IMR-90 (cell line): ENCODE measurements around the gene WNT3. TPM values are rescaled to one million over a fixed set of nuclear protein-coding genes. Genes with fewer than 3 reads are reported as not detected.

Experiments used
- ATAC-seq: fragments of 200-7000 bp; cut with Tn5 transposase; 2 replicates; pipeline ENCODE4 v1.9.1; 2020; ENCODE audit warnings: low read depth, mild to moderate bottlenecking, moderate library complexity
- BruUV-seq: library from RNA; stranded (reverse); fragments of 400-500 nt; replicated peaks from 2 replicates; lab custom pipeline; 2021; lab: Mats Ljungman, UMichigan
- CTCF ChIA-PET: fragments of 300-600 bp; formaldehyde crosslinking; extraction: SDS; loops from one replicate; lab custom pipeline; 2021; ENCODE audit warnings: antibody characterized with exemption; lab: Yijun Ruan, JAX
- POLR2A ChIA-PET: fragments of 300-600 bp; sonication (Branson Sonifier 250); formaldehyde crosslinking; loops from one replicate; lab custom pipeline; 2022; ENCODE audit warnings: antibody characterized with exemption; ENCODE audit not compliant: unreplicated experiment; lab: Charles Lee
- DNase-seq: peaks from one replicate; pipeline ENCODE4 v3.0.0; 2013
- H2AFZ ChIP-seq: replicated peaks from 2 replicates; pipeline ENCODE3; 2013; ENCODE audit warnings: low read length, mild to moderate bottlenecking; ENCODE audit not compliant: poor library complexity
- H2AK5ac ChIP-seq: 2 replicates; pipeline ENCODE4 v1.6.1; 2013; ENCODE audit warnings: low read depth, low read length, inconsistent platforms
- H2AK9ac ChIP-seq: replicated peaks from 2 replicates; pipeline ENCODE3; 2013; ENCODE audit warnings: mild to moderate bottlenecking, low read depth, low read length, moderate library complexity; ENCODE audit not compliant: poor library complexity
- H2BK120ac ChIP-seq: 2 replicates; pipeline ENCODE4 v1.6.1; 2013; ENCODE audit warnings: low read depth, low read length, inconsistent platforms
- H2BK15ac ChIP-seq: 3 replicates; pipeline ENCODE4 v1.6.1; 2013; ENCODE audit warnings: low read depth, low read length, inconsistent platforms
- H2BK20ac ChIP-seq: 2 replicates; pipeline ENCODE4 v1.6.1; 2013; ENCODE audit warnings: low read depth, mild to moderate bottlenecking, inconsistent platforms, low read length, moderate library complexity
- H2BK5ac ChIP-seq: 2 replicates; pipeline ENCODE4 v1.6.1; 2013; ENCODE audit warnings: mild to moderate bottlenecking, low read depth, low read length, inconsistent platforms; ENCODE audit not compliant: poor library complexity, severe bottlenecking
- H3K14ac ChIP-seq: replicated peaks from 2 replicates; pipeline ENCODE4 v1.6.1; 2013; ENCODE audit warnings: low read depth, low read length, inconsistent platforms
- H3K18ac ChIP-seq: 2 replicates; pipeline ENCODE4 v1.6.1; 2013; ENCODE audit warnings: low read depth, low read length, control low read depth
- H3K23ac ChIP-seq: 2 replicates; pipeline ENCODE4 v1.6.1; 2013; ENCODE audit warnings: low read depth, low read length, inconsistent platforms
- H3K27ac ChIP-seq: 2 replicates; pipeline ENCODE4 v1.5.1; 2013; ENCODE audit warnings: mild to moderate bottlenecking, control low read depth, low read length; ENCODE audit not compliant: insufficient read depth
- H3K27me3 ChIP-seq: 2 replicates; pipeline ENCODE4 v1.6.1; 2013; ENCODE audit warnings: low read length; ENCODE audit not compliant: control insufficient read depth, insufficient read depth
- H3K36me3 ChIP-seq: 2 replicates; pipeline ENCODE4 v1.6.1; 2013; ENCODE audit warnings: low read length, mixed read lengths; ENCODE audit not compliant: control insufficient read depth, insufficient read depth
- H3K4ac ChIP-seq: 2 replicates; pipeline ENCODE4 v1.6.1; 2013; ENCODE audit warnings: low read depth, low read length, inconsistent platforms
- H3K4me1 ChIP-seq: 2 replicates; pipeline ENCODE4 v1.6.1; 2013; ENCODE audit warnings: low read length, mixed read lengths; ENCODE audit not compliant: control insufficient read depth, insufficient read depth
- H3K4me2 ChIP-seq: 2 replicates; pipeline ENCODE4 v1.6.1; 2013; ENCODE audit warnings: low read depth, mild to moderate bottlenecking, control low read depth, low read length, moderate library complexity
- H3K4me3 ChIP-seq: 2 replicates; pipeline ENCODE4 v1.5.1; 2013; ENCODE audit warnings: low read depth, mild to moderate bottlenecking, control low read depth, low read length, moderate library complexity; ENCODE audit not compliant: insufficient read depth
- H3K56ac ChIP-seq: 2 replicates; pipeline ENCODE4 v1.6.1; 2013; ENCODE audit warnings: low read length, inconsistent platforms; ENCODE audit not compliant: insufficient read depth; ENCODE audit errors: extremely low read depth
- H3K79me1 ChIP-seq, 2 experiments: 2 replicates each; pipeline ENCODE4 v1.6.1; 2013; ENCODE audit warnings: low read length in 2 of 2, inconsistent platforms in 1 of 2, low read depth in 1 of 2
- H3K9ac ChIP-seq: 2 replicates; pipeline ENCODE4 v1.6.1; 2013; ENCODE audit warnings: low read depth, low read length, control low read depth
- H3K9me1 ChIP-seq: 2 replicates; pipeline ENCODE4 v1.6.1; 2013; ENCODE audit warnings: low read length, inconsistent platforms; ENCODE audit not compliant: insufficient read depth
- H3K9me3 ChIP-seq: 2 replicates; pipeline ENCODE4 v1.6.1; 2013; ENCODE audit warnings: low read length; ENCODE audit not compliant: control insufficient read depth, insufficient read depth
- H4K20me1 ChIP-seq: 2 replicates; pipeline ENCODE4 v1.6.1; 2013; ENCODE audit warnings: low read length, inconsistent platforms; ENCODE audit not compliant: insufficient read depth
- H4K5ac ChIP-seq: 2 replicates; pipeline ENCODE4 v1.6.1; 2013; ENCODE audit warnings: mild to moderate bottlenecking, low read depth, low read length, control low read depth
- H4K8ac ChIP-seq, 2 experiments: 2 replicates each; pipeline ENCODE4 v1.6.1; 2013; ENCODE audit warnings: low read depth in 2 of 2, low read length in 2 of 2, control low read depth in 1 of 2, inconsistent platforms in 1 of 2
- H4K91ac ChIP-seq: 2 replicates; pipeline ENCODE4 v1.6.1; 2013; ENCODE audit warnings: low read depth, low read length, inconsistent platforms; ENCODE audit not compliant: insufficient read depth
- CEBPB ChIP-seq: IDR thresholded peaks from 2 replicates; pipeline ENCODE4 v1.6.1; 2012; ENCODE audit warnings: low read depth, low read length, improper control_type of control experiment
- CHD1 ChIP-seq: IDR thresholded peaks from 2 replicates; pipeline ENCODE4 v1.6.1; 2012; ENCODE audit warnings: low read depth, low read length, improper control_type of control experiment
- CTCF ChIP-seq: conservative IDR thresholded peaks from 2 replicates; pipeline ENCODE4 v1.5.1; 2012; ENCODE audit warnings: mild to moderate bottlenecking, low read depth, low read length, improper control_type of control experiment
- ELK1 ChIP-seq: fragments of 150-350 bp; IDR thresholded peaks from 2 replicates; pipeline ENCODE4 v1.6.1; 2016; ENCODE audit warnings: low read depth, mild to moderate bottlenecking, low read length, moderate library complexity, borderline replicate concordance
- MAFK ChIP-seq: IDR thresholded peaks from 2 replicates; pipeline ENCODE4 v1.6.1; 2012; ENCODE audit warnings: low read depth, low read length, improper control_type of control experiment
- MAZ ChIP-seq: IDR thresholded peaks from 2 replicates; pipeline ENCODE4 v1.6.1; 2012; ENCODE audit warnings: low read depth, mild to moderate bottlenecking, low read length, improper control_type of control experiment, moderate library complexity, borderline replicate concordance
- MXI1 ChIP-seq: IDR thresholded peaks from 2 replicates; pipeline ENCODE4 v1.6.1; 2012; ENCODE audit warnings: low read depth, mild to moderate bottlenecking, low read length, moderate library complexity, borderline replicate concordance
- NFE2L2 ChIP-seq: fragments of 150-350 bp; IDR thresholded peaks from 2 replicates; pipeline ENCODE4 v1.6.1; 2016; ENCODE audit warnings: low read depth, mild to moderate bottlenecking, low read length
- POLR2A ChIP-seq: IDR thresholded peaks from 2 replicates; pipeline ENCODE4 v1.6.1; 2012; ENCODE audit warnings: mild to moderate bottlenecking, low read depth, low read length
- RCOR1 ChIP-seq: IDR thresholded peaks from 2 replicates; pipeline ENCODE4 v1.6.1; 2012; ENCODE audit warnings: mild to moderate bottlenecking, low read length, improper control_type of control experiment; ENCODE audit not compliant: insufficient replicate concordance
- RFX5 ChIP-seq: IDR thresholded peaks from 2 replicates; pipeline ENCODE4 v1.8.0; 2012; ENCODE audit warnings: low read depth, mild to moderate bottlenecking, low read length, moderate library complexity
- SMC3 ChIP-seq: fragments of 150-350 bp; IDR thresholded peaks from 2 replicates; pipeline ENCODE4 v1.6.1; 2016; ENCODE audit warnings: low read depth, mild to moderate bottlenecking, antibody characterized with exemption, low read length, moderate library complexity
- WGBS, 2 experiments: methylation state at CpG; one replicate each; pipeline versions ENCODE4 v1.1.5 to v1.1.7; 2013; ENCODE audit warnings: missing lambda C conversion rate in 2 of 2; ENCODE audit not compliant: insufficient read length in 1 of 2; ENCODE audit errors: extremely low coverage in 2 of 2; 5-methylcytosine and 5-hydroxymethylcytosine counted together
- dilution Hi-C: fragments of 300-500 bp; cut with HindIII; formaldehyde crosslinking; loops from one replicate; pipeline ENCODE4 v1.14.3; 2018; ENCODE audit warnings: low sequenced_read_pairs; ENCODE audit not compliant: unreplicated experiment
- in situ Hi-C: fragments of 300-500 bp; cut with MboI; formaldehyde crosslinking; loops from 3 replicates; pipeline ENCODE4 v1.14.3; 2019; ENCODE audit warnings: low sequenced_read_pairs, inconsistent platforms, mixed read lengths
- intact Hi-C: fragments of 100-400 bp; cut with micrococcal nuclease; formaldehyde crosslinking; loops from 2 replicates; pipeline ENCODE4 v1.10.0; 2022
- polyA plus RNA-seq, 3 experiments: library from polyadenylated mRNA; depleted of rRNA; stranded (reverse); fragments of >200 nt; gene quantifications; 2 replicates each; pipeline ENCODE4 v1.2.3, GENCODE V29; 2012; ENCODE audit warnings: low replicate concordance in 1 of 3
- total RNA-seq: library from RNA; depleted of rRNA; stranded (reverse); fragments of >200 nt; gene quantifications from 2 replicates; pipeline ENCODE4 v1.2.3, GENCODE V29; 2012
- TF ChIP-seq, protein P1 (sequence below): fragments of 150-350 bp; IDR thresholded peaks from 2 replicates; pipeline ENCODE4 v1.6.1; 2017; ENCODE audit warnings: mild to moderate bottlenecking, antibody characterized with exemption, low read length, low read depth

Gene WNT3
- total and polyA plus RNA-seq, 2 of the 4 experiments (the other 2 are of a cell fraction): 0.72 to 1.0 TPM

DNA sequence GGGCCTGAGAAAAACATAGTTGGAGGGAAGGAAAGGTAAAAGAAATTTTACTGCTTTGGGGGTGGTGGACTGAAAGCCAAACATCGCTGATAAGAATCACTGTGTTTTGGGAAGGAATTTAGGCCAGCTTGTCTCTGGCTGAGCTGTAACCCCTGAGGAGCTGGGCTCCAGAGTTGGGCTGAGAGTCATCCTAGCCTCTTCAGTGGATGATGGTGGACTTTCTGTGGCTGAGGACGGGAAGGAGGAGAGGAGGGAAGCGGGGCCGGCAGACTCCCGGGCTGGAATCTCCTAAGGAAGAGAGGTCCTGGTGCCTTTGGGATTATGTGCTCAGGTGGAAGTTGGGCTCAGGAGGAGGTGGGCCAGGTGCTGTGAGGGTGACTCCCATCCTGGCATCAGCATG, 41.5 kb upstream of the WNT3 start (continued):
- TF ChIP-seq, protein P1, sequence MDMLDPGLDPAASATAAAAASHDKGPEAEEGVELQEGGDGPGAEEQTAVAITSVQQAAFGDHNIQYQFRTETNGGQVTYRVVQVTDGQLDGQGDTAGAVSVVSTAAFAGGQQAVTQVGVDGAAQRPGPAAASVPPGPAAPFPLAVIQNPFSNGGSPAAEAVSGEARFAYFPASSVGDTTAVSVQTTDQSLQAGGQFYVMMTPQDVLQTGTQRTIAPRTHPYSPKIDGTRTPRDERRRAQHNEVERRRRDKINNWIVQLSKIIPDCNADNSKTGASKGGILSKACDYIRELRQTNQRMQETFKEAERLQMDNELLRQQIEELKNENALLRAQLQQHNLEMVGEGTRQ: no peak

GRCh38 chr17:46857600-46857999, 39.1 kb upstream of the WNT3 start:
- intact Hi-C loops (loop anchor here (10.0 kb wide), 1 partner anchor 63 kb away; no protein-coding TSS in a partner anchor), dilution Hi-C loops (no loop called here), in situ Hi-C loops (loop anchor here (25.0 kb wide), 1 partner anchor 155 kb away; no protein-coding TSS in a partner anchor)
- H2BK120ac ChIP-seq: no peak overlapping the region
- ChIA-PET POLR2A (no interaction called here), CTCF (no interaction called here)
- H3K9me3 ChIP-seq: no peaks in the 10 kb centered on the region
- H2BK5ac ChIP-seq: no peak overlapping the region
- H4K20me1 ChIP-seq: 0 out of 2 replicates have a peak, but pooled peaks cover 3% of the 10 kb centered on the region
- peaks cover 37% of the 10 kb centered on the region for H3K27me3 ChIP-seq
- no peak overlapping the region for H3K18ac ChIP-seq
- H4K5ac ChIP-seq: no peak overlapping the region
- H2BK20ac ChIP-seq: no peak overlapping the region
- no peaks in the 10 kb centered on the region for H3K9me1 ChIP-seq
- no peaks in the 10 kb centered on the region for H3K79me1 ChIP-seq
- ATAC-seq (no peak), DNase-seq (no peak)
- no peak overlapping the region for H4K8ac ChIP-seq
- no peaks in the 10 kb centered on the region for H3K36me3 ChIP-seq
- H3K4me2 ChIP-seq: no peak overlapping the region
- H3K4me3 ChIP-seq: no peak overlapping the region
- no peak overlapping the region for H2AK5ac ChIP-seq
- no peak for TF ChIP-seq CEBPB
- no peak for TF ChIP-seq POLR2A
- no peak for TF ChIP-seq MXI1
- no peak for TF ChIP-seq RFX5
- TF ChIP-seq CHD1: no peak
- TF ChIP-seq, protein P1: no peak
- TF ChIP-seq ELK1: no peak
- TF ChIP-seq SMC3: no peak
- TF ChIP-seq MAFK: no peak
- TF ChIP-seq MAZ: no peak
- TF ChIP-seq RCOR1: no peak
- TF ChIP-seq NFE2L2: no peak
- no peak for TF ChIP-seq CTCF
- no TSS peak for BruUV-seq
- no peak overlapping the region for H3K27ac ChIP-seq
- no peak overlapping the region for H3K56ac ChIP-seq
- H3K14ac ChIP-seq: no peak overlapping the region
- H4K91ac ChIP-seq: no peak overlapping the region
- no peak overlapping the region for H2AK9ac ChIP-seq
- H3K4me1 ChIP-seq: no peaks in the 10 kb centered on the region
- no peak overlapping the region for H2BK15ac ChIP-seq
- no peak overlapping the region for H3K23ac ChIP-seq
- H3K9ac ChIP-seq: no peak overlapping the region
- H3K4ac ChIP-seq: no peak overlapping the region
- no peak overlapping the region for H2AFZ ChIP-seq
- no CpG with 5 or more reads among the region's 1 CpG for WGBS, 2 experiments
